GM12878 (cell line): ENCODE measurements around the gene RASGRP3. TPM values are rescaled to one million over a fixed set of nuclear protein-coding genes. Genes with fewer than 3 reads are reported as not detected.

Source experiments
- CEBPZ ChIP-seq: fragments of 150-350 bp; IDR thresholded peaks from 2 replicates; pipeline ENCODE4 v1.6.1; 2016; ENCODE audit warnings: low read depth, low read length
- DPF2 ChIP-seq: fragments of 450-650 bp; IDR thresholded peaks from 2 replicates; pipeline ENCODE4 v1.6.1; 2017; ENCODE audit warnings: mild to moderate bottlenecking
- ELK1 ChIP-seq: IDR thresholded peaks from 2 replicates; pipeline ENCODE4 v1.6.1; 2012; ENCODE audit warnings: low read depth, low read length, improper control_type of control experiment
- ESRRA ChIP-seq: IDR thresholded peaks from 2 replicates; pipeline ENCODE4 v1.6.1; 2012; ENCODE audit warnings: mild to moderate bottlenecking, low read length, improper control_type of control experiment
- GABPA ChIP-seq: IDR thresholded peaks from 2 replicates; pipeline ENCODE4 v1.6.1; 2014; ENCODE audit warnings: antibody characterized with exemption, low read depth, mild to moderate bottlenecking, inconsistent platforms
- HDAC2 ChIP-seq: fragments of 200-600 bp; sonication (generic); IDR thresholded peaks from 2 replicates; pipeline ENCODE4 v1.6.1; 2017
- HDGF ChIP-seq: fragments of 450-650 bp; IDR thresholded peaks from 2 replicates; pipeline ENCODE4 v1.6.1; 2016; ENCODE audit warnings: antibody characterized with exemption
- IRF3 ChIP-seq: fragments of 450-650 bp; IDR thresholded peaks from 2 replicates; pipeline ENCODE4 v1.6.1; 2014; ENCODE audit warnings: mild to moderate bottlenecking
- MYC ChIP-seq: IDR thresholded peaks from 2 replicates; pipeline ENCODE4 v1.6.1; 2011; ENCODE audit warnings: mild to moderate bottlenecking, low read length, moderate library complexity, inconsistent platforms; ENCODE audit not compliant: insufficient read depth, insufficient replicate concordance, insufficient read length, severe bottlenecking
- NFIC ChIP-seq: IDR thresholded peaks from 2 replicates; pipeline ENCODE4 v1.6.1; 2012; ENCODE audit warnings: low read depth, mild to moderate bottlenecking, inconsistent platforms, low read length, moderate library complexity
- NFYB ChIP-seq: IDR thresholded peaks from 2 replicates; pipeline ENCODE4 v1.6.1; 2011; ENCODE audit warnings: low read depth, mild to moderate bottlenecking, low read length, improper control_type of control experiment, moderate library complexity; ENCODE audit not compliant: insufficient read depth
- NKRF ChIP-seq: fragments of 450-650 bp; conservative IDR thresholded peaks from 2 replicates; pipeline ENCODE4 v1.6.1; 2017; ENCODE audit warnings: mild to moderate bottlenecking, moderate library complexity
- NR2C2 ChIP-seq: IDR thresholded peaks from 2 replicates; pipeline ENCODE4 v1.6.1; 2011; ENCODE audit warnings: borderline replicate concordance, low read depth; ENCODE audit not compliant: control insufficient read depth, insufficient read length
- PAX5 ChIP-seq: IDR thresholded peaks from 2 replicates; pipeline ENCODE4 v1.6.1; 2011; ENCODE audit warnings: low read depth, low read length, borderline replicate concordance
- RAD21 ChIP-seq: IDR thresholded peaks from 2 replicates; pipeline ENCODE4 v1.6.1; 2011; ENCODE audit warnings: mild to moderate bottlenecking, low read depth, low read length, moderate library complexity; ENCODE audit not compliant: insufficient read depth
- RBBP5 ChIP-seq: fragments of 200-600 bp; sonication (generic); conservative IDR thresholded peaks from 2 replicates; pipeline ENCODE4 v1.6.1; 2016
- STAT1 ChIP-seq: fragments of 450-650 bp; conservative IDR thresholded peaks from 2 replicates; pipeline ENCODE4 v1.6.1; 2014; ENCODE audit warnings: antibody characterized with exemption, mild to moderate bottlenecking
- ZBTB4 ChIP-seq: fragments of 450-650 bp; formaldehyde crosslinking; IDR thresholded peaks from 2 replicates; pipeline ENCODE4 v1.4.0; 2022; ENCODE audit warnings: mild to moderate bottlenecking, moderate library complexity
- ZSCAN29 ChIP-seq: fragments of 450-650 bp; IDR thresholded peaks from 2 replicates; pipeline ENCODE4 v1.6.1; 2017; ENCODE audit warnings: mild to moderate bottlenecking, moderate library complexity
- polyA plus RNA-seq, 11 experiments: library from polyadenylated mRNA; depleted of rRNA in 4 of 11; unstranded in 6 of 11; stranded (reverse) in 5 of 11; fragments of >200 nt; fragmentation: Nextera tagmentation in 4 of 11; fragmentation: Illumina TruSeq in 1 of 11; extraction: Ambion mirVana in 4 of 11; extraction: Trizol in 1 of 11; gene quantifications; 1 replicate in 1 of 11; 2 replicates in 10 of 11; pipeline versions ENCODE4 v1.2.1 to v1.2.3, GENCODE V29; 2011 to 2016; ENCODE audit warnings: inconsistent platforms in 2 of 11, missing spikeins in 2 of 11, low read depth in 1 of 11
- total RNA-seq, 4 experiments: library from RNA; depleted of rRNA in 3 of 4; stranded (reverse); fragments of >200 nt in 3 of 4; fragmentation: Illumina TruSeq in 1 of 4; extraction: Trizol in 1 of 4; gene quantifications; 2 replicates each; pipeline versions ENCODE4 v1.2.1 to v1.2.3, GENCODE V29; 2013 to 2021

The RASGRP3 gene
- total and polyA plus RNA-seq, 10 of the 15 experiments (the other 5 are each of a cell fraction or from before 2014, with no cell fraction given): 31.6 to 106 (median 64.7) TPM

GRCh38 chr2:33476131-33476792, at the start of gene RASGRP3 (continued):
- peak; percentile 77 for TF ChIP-seq NKRF
- TF ChIP-seq GABPA: 0 out of 2 replicates have a peak, but pooled peaks have one; percentile 17
- TF ChIP-seq HDAC2: no peak
- TF ChIP-seq DPF2: 0 out of 2 replicates have a peak, but pooled peaks have one; percentile 49
- no peak for TF ChIP-seq RAD21
- TF ChIP-seq ELK1: no peak
- TF ChIP-seq NFIC: peak; percentile 62
- no peak for TF ChIP-seq ESRRA
- no peak for TF ChIP-seq HDGF
- no peak; the same call in 1 of the 2 replicates for TF ChIP-seq STAT1
- no peak for TF ChIP-seq CEBPZ
- TF ChIP-seq NR2C2: no peak
- TF ChIP-seq PAX5: 0 out of 2 replicates have a peak, but pooled peaks have one; percentile 27
- TF ChIP-seq MYC: no peak
- no peak for TF ChIP-seq ZBTB4 (CRISPR knock-in tag)
- no peak for TF ChIP-seq ZSCAN29
- no peak for TF ChIP-seq IRF3
- 0 out of 2 replicates have a peak, but pooled peaks have one; percentile 17 for TF ChIP-seq NFYB
- no peak for TF ChIP-seq RBBP5
